ENCODE measurements around the gene DTD1.

DTD1 gene

DNA sequence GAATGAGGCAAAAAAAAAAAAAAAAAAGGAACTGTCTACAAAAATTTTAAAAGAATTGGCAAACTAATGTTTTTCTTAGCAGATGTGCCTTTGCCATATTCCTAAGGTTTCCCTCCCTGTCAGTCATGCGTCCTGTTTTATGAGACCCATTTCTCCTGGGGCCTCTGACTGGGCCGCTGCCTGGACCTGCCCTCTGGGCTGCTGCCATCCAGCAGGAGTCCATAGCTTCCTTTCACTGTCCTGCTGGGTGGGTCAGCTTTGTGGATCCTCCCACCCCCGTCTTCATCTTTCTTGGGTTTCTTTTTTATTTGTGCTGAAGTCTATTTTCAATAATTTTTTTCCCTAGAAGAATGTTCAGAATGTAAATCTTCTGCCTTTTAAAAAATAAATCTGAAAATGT lies 114.9 kb downstream of the DTD1 start:
- no peak for DNase-seq (ENCODE audit: low read depth)

GRCh38 chr20:18705490-18705889 lies 117.6 kb downstream of the DTD1 start:
- peak; percentile 86 for DNase-seq (ENCODE audit: low read depth)

GRCh38 chr20:18705910-18706309 lies 118.1 kb downstream of the DTD1 start:
- no peak for DNase-seq (ENCODE audit: low read depth)

DNA sequence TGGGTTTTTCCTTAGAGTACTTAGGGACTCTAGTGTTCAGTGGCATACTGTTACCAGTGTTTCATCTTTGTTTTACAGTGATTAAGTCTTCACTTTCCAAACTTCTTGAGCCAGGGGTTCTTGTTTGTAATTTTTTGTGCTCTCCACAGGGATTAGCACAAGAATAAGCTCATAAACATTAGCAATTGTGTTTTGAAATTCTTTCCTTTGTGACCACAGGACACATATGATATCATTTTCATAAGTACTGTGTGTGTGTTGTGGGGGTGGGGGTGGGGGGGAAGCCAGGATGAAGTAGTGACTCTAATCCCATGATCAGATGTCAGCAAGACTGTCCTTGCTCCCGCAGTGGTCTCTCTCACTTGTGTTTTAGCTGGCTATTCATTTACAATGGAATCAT lies 124.3 kb downstream of the DTD1 start:
- no peak for DNase-seq (ENCODE audit: low read depth)

DNA sequence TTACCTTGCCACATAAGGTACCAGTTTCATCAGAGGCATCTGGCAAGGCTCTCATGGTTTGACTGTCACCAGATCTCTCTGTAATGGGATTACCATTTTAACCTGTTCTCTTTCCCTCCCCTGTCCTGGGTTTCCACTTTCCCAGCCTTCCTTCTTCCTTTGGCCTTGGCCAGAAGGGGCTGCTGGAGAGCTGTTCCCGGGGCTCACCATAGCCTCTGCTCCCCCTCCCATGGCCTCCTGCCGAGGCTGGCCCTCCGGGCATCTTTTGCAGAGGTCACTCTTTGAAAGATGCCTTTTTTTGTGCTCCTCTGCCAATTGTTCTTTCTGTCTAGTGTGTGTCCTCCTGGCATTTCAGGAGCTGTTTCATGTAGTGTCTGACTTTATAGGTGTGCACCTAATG lies 125.0 kb downstream of the DTD1 start:
- no peak for DNase-seq (ENCODE audit: low read depth)

DNA sequence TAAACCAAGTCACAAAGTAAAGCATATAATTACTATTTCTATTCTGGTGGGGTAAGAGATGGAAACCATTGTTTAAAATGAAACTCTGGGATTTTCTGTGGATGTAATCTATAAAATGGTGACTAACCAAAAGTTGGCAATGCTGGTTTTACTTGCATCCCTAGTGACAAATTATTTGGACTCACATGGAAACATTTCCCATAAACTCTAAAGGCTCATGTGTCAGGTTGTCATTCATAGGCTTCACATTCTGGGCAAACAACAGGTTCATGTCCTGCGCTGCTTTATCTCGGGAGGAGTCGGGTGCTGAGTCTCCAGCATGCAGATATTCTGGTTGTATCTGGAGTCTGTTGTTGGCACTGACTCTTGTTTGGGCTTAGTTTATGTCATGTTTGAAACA lies 127.7 kb downstream of the DTD1 start:
- DNase-seq (ENCODE audit: low read depth): no peak

- no peak for DNase-seq (ENCODE audit: low read depth)
Measured at GRCh38 chr20:18717062-18717461, 129.2 kb downstream of the DTD1 start.

GRCh38 chr20:18718129-18718528 lies 130.3 kb downstream of the DTD1 start:
- DNase-seq (ENCODE audit: low read depth): no peak

- peak; percentile 54 for DNase-seq (ENCODE audit: low read depth)
Measured at GRCh38 chr20:18719426-18719825, 131.6 kb downstream of the DTD1 start.

DNA sequence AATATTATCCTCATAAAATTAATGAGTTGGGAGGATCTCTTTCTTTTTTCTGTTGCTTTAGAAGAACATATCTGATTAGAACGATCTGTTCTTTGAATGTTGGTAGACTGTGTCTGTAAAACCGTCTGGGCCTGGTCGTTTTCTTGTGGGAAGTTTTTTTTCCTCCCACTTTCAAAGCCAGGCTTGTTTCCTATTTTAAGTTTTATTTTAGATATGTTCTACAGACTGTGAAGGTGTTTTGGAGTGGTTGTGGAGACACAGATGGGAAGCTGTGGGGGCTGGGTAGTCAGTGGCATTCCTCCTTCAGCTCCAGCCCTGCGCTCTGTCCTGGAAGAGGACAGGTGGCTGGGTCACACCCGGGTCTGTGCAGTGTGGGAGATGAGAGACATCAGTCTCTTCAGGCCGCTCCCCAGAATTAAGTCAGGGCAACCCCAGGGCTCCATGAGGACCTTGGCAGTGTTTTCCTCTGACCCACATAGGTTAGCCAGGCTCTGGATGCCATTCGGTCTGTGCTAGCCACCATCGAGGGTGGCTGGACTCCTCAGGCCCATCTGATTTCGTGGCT lies 133.8 kb downstream of the DTD1 start:
- no peak for DNase-seq (ENCODE audit: low read depth)

GRCh38 chr20:18722371-18722770 lies 134.5 kb downstream of the DTD1 start:
- DNase-seq (ENCODE audit: low read depth): no peak

- DNase-seq (ENCODE audit: low read depth): no peak
Measured at GRCh38 chr20:18724077-18724476, 136.2 kb downstream of the DTD1 start.

- DNase-seq (ENCODE audit: low read depth): no peak
Measured at GRCh38 chr20:18724788-18725464, 137.1 kb downstream of the DTD1 start.

GRCh38 chr20:18727032-18727508 lies 139.2 kb downstream of the DTD1 start:
- no peak for DNase-seq (ENCODE audit: low read depth)

- DNase-seq (ENCODE audit: low read depth): no peak
Measured at GRCh38 chr20:18728165-18728869, 140.5 kb downstream of the DTD1 start.

DNA sequence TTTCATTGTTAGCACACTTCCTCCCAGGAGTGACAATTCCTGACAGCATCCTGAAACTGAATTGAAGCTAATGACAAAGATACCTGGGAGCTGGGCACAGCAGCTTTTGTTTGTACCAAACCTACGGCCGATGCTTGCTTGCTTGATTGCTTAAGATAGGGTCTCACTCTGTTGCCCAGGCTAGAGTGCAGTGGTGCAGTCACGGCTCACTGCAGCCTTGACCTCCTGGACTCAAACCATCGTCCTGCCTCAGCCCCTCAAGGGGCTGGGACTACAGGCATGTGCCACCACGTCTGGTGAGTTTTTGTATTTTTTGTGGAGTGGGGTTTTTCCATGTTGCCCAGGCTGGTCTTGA lies 141.0 kb downstream of the DTD1 start:
- DNase-seq (ENCODE audit: low read depth): no peak

DNA sequence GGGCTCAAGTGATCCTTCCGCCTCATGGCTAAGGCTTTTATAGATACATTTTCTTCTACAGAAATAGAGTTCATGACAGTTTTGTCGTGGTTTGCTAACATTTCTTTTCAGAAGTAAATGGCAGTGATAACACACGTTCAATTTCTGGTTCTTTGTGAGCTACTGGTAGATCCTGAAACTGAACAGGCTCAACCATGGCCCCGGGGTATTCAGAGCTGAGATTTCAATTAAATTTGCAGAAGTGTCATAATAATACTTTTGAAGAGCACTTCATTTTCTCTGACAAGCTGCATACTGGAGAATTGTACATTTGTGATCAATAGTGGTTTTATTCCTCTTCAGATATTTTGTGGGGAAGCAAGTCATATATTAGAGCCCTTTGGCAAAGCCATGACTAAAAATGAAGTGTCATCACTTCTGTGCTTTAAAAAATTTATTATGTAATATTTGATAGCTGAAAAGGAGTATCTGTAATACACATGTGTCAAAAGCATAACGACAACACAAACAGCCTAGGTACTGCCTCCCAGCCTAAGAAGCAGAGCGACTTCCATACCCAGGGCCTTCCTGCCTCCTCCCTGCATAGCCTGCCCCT lies 141.5 kb downstream of the DTD1 start:
- DNase-seq (ENCODE audit: low read depth): no peak

DNA sequence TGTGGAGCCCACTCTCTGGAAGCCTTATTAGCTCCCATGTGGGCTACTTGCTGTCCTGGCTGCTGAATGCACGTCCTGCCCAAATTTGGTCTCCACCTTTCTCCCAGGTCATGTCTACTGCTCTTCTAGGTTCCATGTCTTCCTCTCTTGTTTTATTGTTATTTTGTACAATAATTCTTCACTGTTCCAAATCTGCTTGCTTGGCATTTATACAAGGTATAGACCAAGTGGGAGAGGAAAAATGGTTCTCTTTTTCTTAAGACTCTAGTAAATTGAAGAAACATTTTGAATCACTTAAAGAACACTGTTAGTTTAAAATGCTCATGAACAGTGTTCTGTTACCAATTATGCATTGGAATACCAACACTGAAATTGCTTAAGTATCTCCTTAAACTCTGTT lies 144.1 kb downstream of the DTD1 start:
- DNase-seq (ENCODE audit: low read depth): no peak

GRCh38 chr20:18734525-18735189 lies 146.8 kb downstream of the DTD1 start:
- no peak for DNase-seq (ENCODE audit: low read depth)

GRCh38 chr20:18737140-18737539 lies 149.3 kb downstream of the DTD1 start:
- DNase-seq (ENCODE audit: low read depth): no peak

GRCh38 chr20:18738055-18738454 lies 150.2 kb downstream of the DTD1 start:
- DNase-seq (ENCODE audit: low read depth): no peak

DNA sequence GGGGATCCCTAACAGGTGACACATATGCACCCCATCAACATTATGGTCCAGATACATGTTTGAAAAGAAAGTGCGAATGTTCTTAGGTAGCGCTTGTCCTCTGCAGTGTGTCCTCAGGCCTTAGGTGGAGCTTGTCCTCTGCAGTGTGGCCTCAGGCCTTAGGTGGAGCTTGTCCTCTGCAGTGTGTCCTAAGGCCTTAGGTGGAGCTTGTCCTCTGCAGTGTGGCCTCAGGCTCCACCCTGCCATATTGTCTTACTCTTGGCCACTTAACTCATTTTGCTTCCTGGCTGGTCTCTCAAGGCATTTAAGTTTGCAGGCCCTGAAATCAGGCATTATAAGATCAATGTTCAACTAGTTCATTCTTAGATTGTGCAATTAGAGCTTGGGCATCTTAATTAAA lies 151.0 kb downstream of the DTD1 start:
- no peak for DNase-seq (ENCODE audit: low read depth)

DNA sequence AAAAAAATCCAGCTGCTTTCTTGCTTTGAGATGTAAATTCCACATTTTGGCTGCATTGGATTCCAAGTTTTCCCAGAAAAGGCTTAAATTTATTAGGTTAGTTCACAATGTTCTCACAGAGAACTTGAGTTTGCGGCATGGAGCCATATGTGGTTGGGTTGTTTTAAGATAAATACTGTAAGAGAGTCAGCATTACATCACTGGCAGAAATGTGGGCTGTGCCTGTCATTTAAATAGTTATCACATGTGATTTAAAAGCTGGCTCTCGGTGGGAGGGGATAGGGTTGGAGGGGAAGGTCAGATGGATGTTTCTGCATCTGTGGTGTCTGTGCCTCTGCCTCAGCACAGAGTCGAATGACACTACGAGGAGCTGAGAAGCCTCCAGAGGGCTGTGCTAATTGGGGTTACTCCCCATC lies 151.9 kb downstream of the DTD1 start:
- peak; percentile 46 for DNase-seq (ENCODE audit: low read depth)
